ENCODE data around the gene IL10RB. TPM values are rescaled to one million over a fixed set of nuclear protein-coding genes. Genes with fewer than 3 reads are reported as not detected.

IL10RB gene
- total and polyA plus RNA-seq, 2 of the 13 experiments (the other 11 are each of a cell fraction or from before 2014, with no cell fraction given) = 17.4 to 18.2 TPM

- TF ChIP-seq ZNF749 (CRISPR knock-in tag; IDR thresholded peaks at IDR 0.05; ENCODE audit: borderline replicate concordance) = no peak
- no peak for TF ChIP-seq ZNF775 (CRISPR knock-in tag; IDR thresholded peaks at IDR 0.05; ENCODE audit: borderline replicate concordance)
These were observed 39.8 kb downstream of the IL10RB start (continued) for GRCh38 chr21:33305938-33306337.

- ChIA-PET POLR2A (no interaction called here), CTCF (ENCODE audit: low intra/inter-chr PET ratio, low total read pairs) (no interaction called here)
- H3K79me2 ChIP-seq (ENCODE audit: insufficient read depth, low read length) = no peaks in the 10 kb centered on the region
- H3K27me3 ChIP-seq (ENCODE audit: control insufficient read depth in 1 of 2, insufficient read depth in 2 of 2, low read length in 2 of 2) = no peaks in the 10 kb centered on the region
- no peak overlapping the region for H3K27ac ChIP-seq (ENCODE audit: extremely low read length, insufficient read depth, low read length)
- H3K4me2 ChIP-seq (ENCODE audit: low read depth, low read length) = no peak overlapping the region
- no TSS peak for BruUV-seq (replicated peaks)
- no peak overlapping the region for H3K9ac ChIP-seq (ENCODE audit: insufficient read depth, low read depth, low read length)
- in situ Hi-C loops (cut with HindIII; ENCODE audit: extremely low pct_ligation_motif_present, low pct_unique_long_range_greater_than_20kb) = no loop called here
- ATAC-seq (no peak), DNase-seq (ENCODE audit: low spot score) (no peak), FAIRE-seq (no peak)
- H3K9me3 ChIP-seq (ENCODE audit: low read length) = 0 out of 2 replicates have a peak, but pooled peaks cover 4% of the 10 kb centered on the region
- no peak overlapping the region for H3K4me3 ChIP-seq (replicated peaks in 1 of 3; ENCODE audit: insufficient read depth in 1 of 3, low read depth in 2 of 3, low read length in 3 of 3)
- peaks cover 22% of the 10 kb centered on the region for H3K4me1 ChIP-seq (ENCODE audit: insufficient read depth, low read length)
- no peaks in the 10 kb centered on the region for H3K36me3 ChIP-seq (replicated peaks in 1 of 2; ENCODE audit: control insufficient read depth in 1 of 2, insufficient read depth in 2 of 2, low read length in 2 of 2)
- intact Hi-C loops (cut with micrococcal nuclease; ENCODE audit: unreplicated experiment) = no loop called here
- H2AFZ ChIP-seq (ENCODE audit: low read length) = no peak overlapping the region
- H4K20me1 ChIP-seq (ENCODE audit: insufficient read depth, low read length) = no peaks in the 10 kb centered on the region
- 17% methylated on average over 6 of the region's 6 CpGs for WGBS (ENCODE audit: low lambda C conversion rate)
- no peak for TF ChIP-seq ZNF704 (CRISPR knock-in tag; IDR thresholded peaks at IDR 0.05; ENCODE audit: borderline replicate concordance)
- no peak for TF ChIP-seq ZFAT (CRISPR knock-in tag; conservative IDR thresholded peaks at IDR 0.05)
- TF ChIP-seq ZNF431 (CRISPR knock-in tag; IDR thresholded peaks at IDR 0.05; ENCODE audit: borderline replicate concordance, low read depth) = no peak
- TF ChIP-seq ZNF232 (CRISPR knock-in tag; IDR thresholded peaks at IDR 0.05; ENCODE audit: borderline replicate concordance) = no peak
- no peak for TF ChIP-seq ARID5B (CRISPR knock-in tag; IDR thresholded peaks at IDR 0.05)
- TF ChIP-seq ZFYVE20 (CRISPR knock-in tag; IDR thresholded peaks at IDR 0.05; ENCODE audit: borderline replicate concordance, low read depth) = no peak
- TF ChIP-seq ZNF646 (CRISPR knock-in tag; IDR thresholded peaks at IDR 0.05) = no peak
These were observed 42.7 kb downstream of the IL10RB start for GRCh38 chr21:33308586-33309490.
